GM23338 (cell line): ENCODE results near the gene APOL3. TPM values are rescaled to one million over a fixed set of nuclear protein-coding genes. Genes with fewer than 3 reads are reported as not detected.

Source experiments
- ATAC-seq: fragments of 200-7000 bp; cut with Tn5 transposase; 3 replicates; pipeline ENCODE4 v1.9.1; 2020
- DNase-seq: peaks from one replicate; pipeline ENCODE4 v3.0.0-alpha.2; 2015; ENCODE audit warnings: low spot score
- H2AFZ ChIP-seq: fragments of 200-600 bp; sonication (generic); 2 replicates; pipeline ENCODE4 v1.8.0; 2016; ENCODE audit warnings: antibody characterized with exemption, mild to moderate bottlenecking, moderate library complexity
- H3F3A ChIP-seq: fragments of 200-600 bp; sonication (generic); replicated peaks from 2 replicates; pipeline ENCODE4 v1.8.0; 2017; ENCODE audit warnings: antibody characterized with exemption, mixed run types, low read depth
- H3K27ac ChIP-seq: fragments of 200-600 bp; sonication (generic); 2 replicates; pipeline ENCODE4 v1.6.1; 2016; ENCODE audit warnings: low read depth
- H3K27me3 ChIP-seq: fragments of 200-600 bp; sonication (generic); 2 replicates; pipeline ENCODE4 v1.8.0; 2016; ENCODE audit warnings: mild to moderate bottlenecking, mixed run types, moderate library complexity; ENCODE audit not compliant: insufficient read depth
- H3K36me3 ChIP-seq: fragments of 200-600 bp; sonication (generic); 2 replicates; pipeline ENCODE4 v1.8.0; 2016; ENCODE audit warnings: mild to moderate bottlenecking; ENCODE audit not compliant: insufficient read depth
- H3K4me1 ChIP-seq: fragments of 200-600 bp; sonication (generic); 2 replicates; pipeline ENCODE4 v1.8.0; 2016; ENCODE audit warnings: mild to moderate bottlenecking, moderate library complexity; ENCODE audit not compliant: insufficient read depth
- H3K4me2 ChIP-seq: fragments of 200-600 bp; sonication (generic); 2 replicates; pipeline ENCODE4 v1.7.1; 2017; ENCODE audit warnings: mixed run types
- H3K4me3 ChIP-seq: fragments of 200-600 bp; sonication (generic); 2 replicates; pipeline ENCODE4 v1.6.1; 2016; ENCODE audit warnings: mixed run types
- H3K79me2 ChIP-seq: fragments of 200-600 bp; sonication (generic); replicated peaks from 2 replicates; pipeline ENCODE4 v1.8.0; 2017; ENCODE audit warnings: mild to moderate bottlenecking; ENCODE audit not compliant: insufficient read depth
- H3K9me2 ChIP-seq: fragments of 200-600 bp; sonication (generic); 2 replicates; pipeline ENCODE4 v1.8.0; 2017; ENCODE audit not compliant: insufficient read depth
- H4K20me1 ChIP-seq: fragments of 200-600 bp; sonication (generic); replicated peaks from 2 replicates; pipeline ENCODE4 v1.8.0; 2017; ENCODE audit warnings: mild to moderate bottlenecking; ENCODE audit not compliant: insufficient read depth
- H3K27ac Mint-ChIP-seq: 2 replicates; pipeline ENCODE4 v1.8.0; 2020; ENCODE audit warnings: inconsistent platforms, mild to moderate bottlenecking, moderate library complexity, mixed read lengths
- H3K27me3 Mint-ChIP-seq: 3 replicates; pipeline ENCODE4 v1.8.0; 2022; ENCODE audit warnings: low read depth, mild to moderate bottlenecking, moderate library complexity, mixed read lengths, inconsistent platforms; ENCODE audit not compliant: insufficient read depth, poor library complexity
- H3K36me3 Mint-ChIP-seq: 3 replicates; pipeline ENCODE4 v1.8.0; 2021; ENCODE audit warnings: low read depth, mild to moderate bottlenecking, inconsistent platforms, moderate library complexity, mixed read lengths
- H3K4me1 Mint-ChIP-seq: 3 replicates; pipeline ENCODE4 v1.8.0; 2020; ENCODE audit warnings: mild to moderate bottlenecking, inconsistent platforms, mixed read lengths
- H3K4me3 Mint-ChIP-seq: 3 replicates; pipeline ENCODE4 v1.8.0; 2021; ENCODE audit warnings: moderate library complexity, mild to moderate bottlenecking, inconsistent platforms, mixed read lengths
- H3K9me3 Mint-ChIP-seq: 3 replicates; pipeline ENCODE4 v1.8.0; 2020; ENCODE audit warnings: moderate library complexity, mild to moderate bottlenecking, inconsistent platforms, mixed read lengths
- EZH2 ChIP-seq: fragments of 200-600 bp; sonication (generic); IDR thresholded peaks from one replicate; pipeline ENCODE4 v1.8.0; 2017; ENCODE audit warnings: antibody characterized with exemption, mild to moderate bottlenecking, low read depth; ENCODE audit not compliant: unreplicated experiment
- EZH2phosphoT487 ChIP-seq: fragments of 200-600 bp; sonication (generic); IDR thresholded peaks from one replicate; pipeline ENCODE4 v1.8.1; 2018; ENCODE audit warnings: antibody characterized with exemption; ENCODE audit not compliant: unreplicated experiment
- JUNB ChIP-seq: IDR thresholded peaks from one replicate; pipeline ENCODE4 v1.6.1; 2016; ENCODE audit warnings: antibody characterized with exemption; ENCODE audit not compliant: unreplicated experiment
- POLR2AphosphoS5 ChIP-seq: IDR thresholded peaks from 2 replicates; pipeline ENCODE4 v1.6.1; 2016; ENCODE audit warnings: antibody characterized with exemption, low read depth
- STAT1 ChIP-seq: IDR thresholded peaks from one replicate; pipeline ENCODE4 v1.6.1; 2016; ENCODE audit warnings: antibody characterized with exemption; ENCODE audit not compliant: unreplicated experiment
- ZNF114 ChIP-seq: fragments of 250-450 bp; sonication (Bioruptor Pico); IDR thresholded peaks from 2 replicates; pipeline ENCODE4 v1.5.0; 2020; ENCODE audit warnings: mild to moderate bottlenecking, moderate library complexity
- ZNF331 ChIP-seq: fragments of 250-450 bp; sonication (Bioruptor Pico); IDR thresholded peaks from 2 replicates; pipeline ENCODE4 v1.5.0; 2020; ENCODE audit warnings: low read depth, mild to moderate bottlenecking, moderate library complexity
- polyA plus RNA-seq: library from polyadenylated mRNA; unstranded; fragments of >200 nt; fragmentation: Nextera tagmentation; extraction: Ambion mirVana; gene quantifications from 2 replicates; pipeline ENCODE4 v1.2.1, GENCODE V29; 2016
- total RNA-seq: library from RNA; depleted of rRNA; stranded (reverse); fragments of >200 nt; shearing (Covaris generic); gene quantifications from 2 replicates; pipeline ENCODE4 v1.2.3, GENCODE V29; 2014
- TF ChIP-seq, protein P1 (sequence below): IDR thresholded peaks from 2 replicates; pipeline ENCODE4 v1.6.1; 2016; ENCODE audit warnings: antibody characterized with exemption
- TF ChIP-seq, protein P2 (sequence below): fragments of 250-450 bp; sonication (Bioruptor Pico); IDR thresholded peaks from 2 replicates; pipeline ENCODE4 v1.5.0; 2020; ENCODE audit warnings: mild to moderate bottlenecking, moderate library complexity
- TF ChIP-seq, protein P3 (sequence below): IDR thresholded peaks from one replicate; pipeline ENCODE4 v1.6.1; 2018; ENCODE audit warnings: antibody characterized with exemption; ENCODE audit not compliant: unreplicated experiment

APOL3 gene
- total and polyA plus RNA-seq, 2 experiments from 2014 or later, result not detected

DNA sequence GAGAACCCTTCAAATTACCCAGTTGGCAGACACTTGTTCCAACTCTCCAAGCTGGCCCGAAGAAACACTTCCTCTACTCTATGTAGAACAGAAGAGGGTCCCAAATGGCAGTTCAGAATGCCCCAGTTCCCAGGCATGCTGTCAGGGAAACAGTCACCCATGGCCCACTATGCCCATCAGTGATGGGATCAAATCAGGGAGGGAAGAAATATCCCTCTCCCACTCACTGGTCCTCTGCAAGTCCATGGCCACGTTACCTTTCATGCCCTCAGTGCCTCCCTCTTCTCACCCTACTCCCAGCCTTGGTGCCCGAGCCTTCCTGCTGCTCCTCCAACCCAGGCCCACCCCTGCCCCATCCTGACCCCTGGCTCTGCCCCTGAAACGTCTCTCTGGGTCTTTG, 16.6 kb downstream of the APOL3 start:
- Histone ChIP-seq H2AFZ (no peak overlapping the region), H3K27me3 (no peaks in the 10 kb centered on the region), H4K20me1 (no peaks in the 10 kb centered on the region), H3K4me2 (no peak overlapping the region), H3K27ac (no peak overlapping the region), H3K9me2 (no peaks in the 10 kb centered on the region), H3K36me3 (no peaks in the 10 kb centered on the region), H3K79me2 (no peaks in the 10 kb centered on the region), H3K4me1 (peaks cover 7% of the 10 kb centered on the region; the same call in 1 of the 2 replicates), H3F3A (no peaks in the 10 kb centered on the region), H3K4me3 (no peak overlapping the region)
- TF ChIP-seq, protein P1, sequence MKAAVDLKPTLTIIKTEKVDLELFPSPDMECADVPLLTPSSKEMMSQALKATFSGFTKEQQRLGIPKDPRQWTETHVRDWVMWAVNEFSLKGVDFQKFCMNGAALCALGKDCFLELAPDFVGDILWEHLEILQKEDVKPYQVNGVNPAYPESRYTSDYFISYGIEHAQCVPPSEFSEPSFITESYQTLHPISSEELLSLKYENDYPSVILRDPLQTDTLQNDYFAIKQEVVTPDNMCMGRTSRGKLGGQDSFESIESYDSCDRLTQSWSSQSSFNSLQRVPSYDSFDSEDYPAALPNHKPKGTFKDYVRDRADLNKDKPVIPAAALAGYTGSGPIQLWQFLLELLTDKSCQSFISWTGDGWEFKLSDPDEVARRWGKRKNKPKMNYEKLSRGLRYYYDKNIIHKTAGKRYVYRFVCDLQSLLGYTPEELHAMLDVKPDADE, result no peak
- TF ChIP-seq, protein P2, sequence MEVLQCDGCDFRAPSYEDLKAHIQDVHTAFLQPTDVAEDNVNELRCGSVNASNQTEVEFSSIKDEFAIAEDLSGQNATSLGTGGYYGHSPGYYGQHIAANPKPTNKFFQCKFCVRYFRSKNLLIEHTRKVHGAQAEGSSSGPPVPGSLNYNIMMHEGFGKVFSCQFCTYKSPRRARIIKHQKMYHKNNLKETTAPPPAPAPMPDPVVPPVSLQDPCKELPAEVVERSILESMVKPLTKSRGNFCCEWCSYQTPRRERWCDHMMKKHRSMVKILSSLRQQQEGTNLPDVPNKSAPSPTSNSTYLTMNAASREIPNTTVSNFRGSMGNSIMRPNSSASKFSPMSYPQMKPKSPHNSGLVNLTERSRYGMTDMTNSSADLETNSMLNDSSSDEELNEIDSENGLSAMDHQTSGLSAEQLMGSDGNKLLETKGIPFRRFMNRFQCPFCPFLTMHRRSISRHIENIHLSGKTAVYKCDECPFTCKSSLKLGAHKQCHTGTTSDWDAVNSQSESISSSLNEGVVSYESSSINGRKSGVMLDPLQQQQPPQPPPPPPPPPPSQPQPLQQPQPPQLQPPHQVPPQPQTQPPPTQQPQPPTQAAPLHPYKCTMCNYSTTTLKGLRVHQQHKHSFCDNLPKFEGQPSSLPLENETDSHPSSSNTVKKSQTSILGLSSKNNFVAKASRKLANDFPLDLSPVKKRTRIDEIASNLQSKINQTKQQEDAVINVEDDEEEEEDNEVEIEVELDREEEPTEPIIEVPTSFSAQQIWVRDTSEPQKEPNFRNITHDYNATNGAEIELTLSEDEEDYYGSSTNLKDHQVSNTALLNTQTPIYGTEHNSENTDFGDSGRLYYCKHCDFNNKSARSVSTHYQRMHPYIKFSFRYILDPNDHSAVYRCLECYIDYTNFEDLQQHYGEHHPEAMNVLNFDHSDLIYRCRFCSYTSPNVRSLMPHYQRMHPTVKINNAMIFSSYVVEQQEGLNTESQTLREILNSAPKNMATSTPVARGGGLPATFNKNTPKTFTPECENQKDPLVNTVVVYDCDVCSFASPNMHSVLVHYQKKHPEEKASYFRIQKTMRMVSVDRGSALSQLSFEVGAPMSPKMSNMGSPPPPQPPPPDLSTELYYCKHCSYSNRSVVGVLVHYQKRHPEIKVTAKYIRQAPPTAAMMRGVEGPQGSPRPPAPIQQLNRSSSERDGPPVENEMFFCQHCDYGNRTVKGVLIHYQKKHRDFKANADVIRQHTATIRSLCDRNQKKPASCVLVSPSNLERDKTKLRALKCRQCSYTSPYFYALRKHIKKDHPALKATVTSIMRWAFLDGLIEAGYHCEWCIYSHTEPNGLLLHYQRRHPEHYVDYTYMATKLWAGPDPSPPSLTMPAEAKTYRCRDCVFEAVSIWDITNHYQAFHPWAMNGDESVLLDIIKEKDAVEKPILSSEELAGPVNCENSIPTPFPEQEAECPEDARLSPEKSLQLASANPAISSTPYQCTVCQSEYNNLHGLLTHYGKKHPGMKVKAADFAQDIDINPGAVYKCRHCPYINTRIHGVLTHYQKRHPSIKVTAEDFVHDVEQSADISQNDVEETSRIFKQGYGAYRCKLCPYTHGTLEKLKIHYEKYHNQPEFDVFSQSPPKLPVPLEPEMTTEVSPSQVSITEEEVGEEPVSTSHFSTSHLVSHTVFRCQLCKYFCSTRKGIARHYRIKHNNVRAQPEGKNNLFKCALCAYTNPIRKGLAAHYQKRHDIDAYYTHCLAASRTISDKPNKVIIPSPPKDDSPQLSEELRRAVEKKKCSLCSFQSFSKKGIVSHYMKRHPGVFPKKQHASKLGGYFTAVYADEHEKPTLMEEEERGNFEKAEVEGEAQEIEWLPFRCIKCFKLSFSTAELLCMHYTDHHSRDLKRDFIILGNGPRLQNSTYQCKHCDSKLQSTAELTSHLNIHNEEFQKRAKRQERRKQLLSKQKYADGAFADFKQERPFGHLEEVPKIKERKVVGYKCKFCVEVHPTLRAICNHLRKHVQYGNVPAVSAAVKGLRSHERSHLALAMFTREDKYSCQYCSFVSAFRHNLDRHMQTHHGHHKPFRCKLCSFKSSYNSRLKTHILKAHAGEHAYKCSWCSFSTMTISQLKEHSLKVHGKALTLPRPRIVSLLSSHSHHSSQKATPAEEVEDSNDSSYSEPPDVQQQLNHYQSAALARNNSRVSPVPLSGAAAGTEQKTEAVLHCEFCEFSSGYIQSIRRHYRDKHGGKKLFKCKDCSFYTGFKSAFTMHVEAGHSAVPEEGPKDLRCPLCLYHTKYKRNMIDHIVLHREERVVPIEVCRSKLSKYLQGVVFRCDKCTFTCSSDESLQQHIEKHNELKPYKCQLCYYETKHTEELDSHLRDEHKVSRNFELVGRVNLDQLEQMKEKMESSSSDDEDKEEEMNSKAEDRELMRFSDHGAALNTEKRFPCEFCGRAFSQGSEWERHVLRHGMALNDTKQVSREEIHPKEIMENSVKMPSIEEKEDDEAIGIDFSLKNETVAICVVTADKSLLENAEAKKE (CRISPR knock-in tag), result no peak
- TF ChIP-seq, protein P3, sequence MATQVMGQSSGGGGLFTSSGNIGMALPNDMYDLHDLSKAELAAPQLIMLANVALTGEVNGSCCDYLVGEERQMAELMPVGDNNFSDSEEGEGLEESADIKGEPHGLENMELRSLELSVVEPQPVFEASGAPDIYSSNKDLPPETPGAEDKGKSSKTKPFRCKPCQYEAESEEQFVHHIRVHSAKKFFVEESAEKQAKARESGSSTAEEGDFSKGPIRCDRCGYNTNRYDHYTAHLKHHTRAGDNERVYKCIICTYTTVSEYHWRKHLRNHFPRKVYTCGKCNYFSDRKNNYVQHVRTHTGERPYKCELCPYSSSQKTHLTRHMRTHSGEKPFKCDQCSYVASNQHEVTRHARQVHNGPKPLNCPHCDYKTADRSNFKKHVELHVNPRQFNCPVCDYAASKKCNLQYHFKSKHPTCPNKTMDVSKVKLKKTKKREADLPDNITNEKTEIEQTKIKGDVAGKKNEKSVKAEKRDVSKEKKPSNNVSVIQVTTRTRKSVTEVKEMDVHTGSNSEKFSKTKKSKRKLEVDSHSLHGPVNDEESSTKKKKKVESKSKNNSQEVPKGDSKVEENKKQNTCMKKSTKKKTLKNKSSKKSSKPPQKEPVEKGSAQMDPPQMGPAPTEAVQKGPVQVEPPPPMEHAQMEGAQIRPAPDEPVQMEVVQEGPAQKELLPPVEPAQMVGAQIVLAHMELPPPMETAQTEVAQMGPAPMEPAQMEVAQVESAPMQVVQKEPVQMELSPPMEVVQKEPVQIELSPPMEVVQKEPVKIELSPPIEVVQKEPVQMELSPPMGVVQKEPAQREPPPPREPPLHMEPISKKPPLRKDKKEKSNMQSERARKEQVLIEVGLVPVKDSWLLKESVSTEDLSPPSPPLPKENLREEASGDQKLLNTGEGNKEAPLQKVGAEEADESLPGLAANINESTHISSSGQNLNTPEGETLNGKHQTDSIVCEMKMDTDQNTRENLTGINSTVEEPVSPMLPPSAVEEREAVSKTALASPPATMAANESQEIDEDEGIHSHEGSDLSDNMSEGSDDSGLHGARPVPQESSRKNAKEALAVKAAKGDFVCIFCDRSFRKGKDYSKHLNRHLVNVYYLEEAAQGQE, result no peak
- no peak for TF ChIP-seq STAT1
- no peak for TF ChIP-seq EZH2phosphoT487
- TF ChIP-seq JUNB, result no peak
- no peak for TF ChIP-seq POLR2AphosphoS5
- no peak for TF ChIP-seq ZNF114 (CRISPR knock-in tag)
- TF ChIP-seq EZH2, result no peak
- TF ChIP-seq ZNF331, result no peak
- no peaks in the 10 kb centered on the region for H3K9me3 Mint-ChIP-seq
- no peak overlapping the region for H3K4me3 Mint-ChIP-seq
- no peak overlapping the region for H3K27ac Mint-ChIP-seq
- H3K4me1 Mint-ChIP-seq, result peaks cover 31% of the 10 kb centered on the region
- ATAC-seq (no peak), DNase-seq (no peak)
- H3K27me3 Mint-ChIP-seq, result peaks cover 5% of the 10 kb centered on the region
- H3K36me3 Mint-ChIP-seq, result no peaks in the 10 kb centered on the region
